ENCODE data around the gene TLN1.

Gene TLN1

DNA sequence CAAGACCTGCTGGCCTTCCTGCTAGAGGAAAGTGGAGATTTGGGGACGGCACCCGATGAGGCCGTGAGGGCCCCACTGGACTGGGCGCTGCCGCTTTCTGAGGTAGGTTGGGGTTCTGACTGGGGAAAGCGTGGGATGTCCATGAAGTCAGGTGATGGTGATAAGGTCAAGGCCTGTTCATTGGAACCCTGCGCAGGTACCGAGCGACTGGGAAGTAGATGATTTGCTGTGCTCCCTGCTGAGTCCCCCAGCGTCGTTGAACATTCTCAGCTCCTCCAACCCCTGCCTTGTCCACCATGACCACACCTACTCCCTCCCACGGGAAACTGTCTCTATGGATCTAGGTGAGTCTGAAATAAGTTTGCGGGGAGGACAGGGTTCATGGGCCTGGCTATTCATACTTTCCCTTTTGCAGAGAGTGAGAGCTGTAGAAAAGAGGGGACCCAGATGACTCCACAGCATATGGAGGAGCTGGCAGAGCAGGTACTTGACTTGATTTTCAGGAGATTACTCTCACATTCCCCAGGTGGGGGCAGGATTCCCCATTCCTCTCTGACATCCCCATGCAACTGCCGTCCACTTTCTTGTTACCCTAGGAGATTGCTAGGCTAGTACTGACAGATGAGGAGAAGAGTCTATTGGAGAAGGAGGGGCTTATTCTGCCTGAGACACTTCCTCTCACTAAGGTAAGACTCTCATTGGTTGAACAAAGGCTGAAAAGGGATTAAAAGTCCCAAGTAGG is 976 bp upstream of the TLN1 start:
- in situ Hi-C loops (cut with MboI; ENCODE audit: low pct_unique_long_range_greater_than_20kb, low sequenced_read_pairs), result no loop called here
- peak; percentile 64 for DNase-seq

DNA sequence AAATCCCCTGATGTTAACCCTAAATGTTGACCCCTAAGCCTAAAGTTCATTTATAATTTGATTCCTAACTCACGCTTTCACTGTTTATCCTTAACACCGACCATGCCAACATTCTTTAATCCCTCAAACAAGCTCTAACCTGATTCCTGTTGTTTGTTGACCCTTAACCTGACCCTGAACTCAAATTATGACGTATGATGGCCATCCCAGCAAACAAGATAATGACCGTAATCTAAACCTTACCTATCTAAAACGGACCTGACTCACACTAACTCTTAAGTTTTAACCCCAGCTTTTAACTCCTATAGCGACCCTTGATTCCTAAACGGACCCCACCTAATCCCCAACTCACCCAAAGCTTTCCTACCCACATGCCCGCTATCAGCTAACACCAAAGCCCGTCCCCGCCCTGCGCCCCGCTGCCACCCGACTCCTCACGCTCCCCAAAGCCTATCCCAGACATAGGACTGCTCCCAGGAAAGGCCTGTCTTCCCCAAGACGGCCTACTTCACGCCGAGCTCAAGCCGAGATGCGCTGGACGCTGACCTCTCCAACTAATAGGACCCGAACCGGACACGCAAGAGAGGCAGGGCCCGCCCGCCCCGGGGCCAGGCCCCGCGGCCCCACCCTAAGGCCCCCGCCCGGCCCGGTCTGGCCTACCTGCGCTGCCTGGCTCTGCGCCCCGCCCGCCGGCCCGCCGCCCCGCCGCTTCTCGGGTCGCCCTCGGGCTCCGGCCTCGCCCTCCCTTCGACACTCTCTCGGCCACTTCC is 395 bp downstream of the TLN1 start:
- in situ Hi-C loops (cut with MboI; ENCODE audit: low pct_unique_long_range_greater_than_20kb, low sequenced_read_pairs), result no loop called here
- DNase-seq, result peak; percentile 30

DNA sequence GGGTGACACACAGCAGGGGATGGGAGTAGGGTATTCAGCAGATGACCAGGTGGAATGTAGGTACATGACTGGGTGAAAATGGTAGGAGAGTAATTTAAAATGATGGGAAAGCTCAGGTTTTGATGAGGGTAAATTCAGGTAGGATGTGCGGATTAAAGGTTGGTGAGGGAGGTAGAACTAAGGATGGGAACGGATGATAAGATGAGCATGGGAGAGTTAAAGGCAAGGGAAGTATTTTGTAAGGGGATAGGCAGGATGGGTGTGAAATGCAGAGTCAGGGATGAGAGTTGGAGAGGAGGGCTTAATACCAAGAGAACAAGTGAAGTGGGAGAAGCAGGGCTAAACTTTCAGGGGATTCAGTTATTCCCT is 1.5 kb downstream of the TLN1 start:
- in situ Hi-C loops (cut with MboI; ENCODE audit: low pct_unique_long_range_greater_than_20kb, low sequenced_read_pairs), result no loop called here

DNA sequence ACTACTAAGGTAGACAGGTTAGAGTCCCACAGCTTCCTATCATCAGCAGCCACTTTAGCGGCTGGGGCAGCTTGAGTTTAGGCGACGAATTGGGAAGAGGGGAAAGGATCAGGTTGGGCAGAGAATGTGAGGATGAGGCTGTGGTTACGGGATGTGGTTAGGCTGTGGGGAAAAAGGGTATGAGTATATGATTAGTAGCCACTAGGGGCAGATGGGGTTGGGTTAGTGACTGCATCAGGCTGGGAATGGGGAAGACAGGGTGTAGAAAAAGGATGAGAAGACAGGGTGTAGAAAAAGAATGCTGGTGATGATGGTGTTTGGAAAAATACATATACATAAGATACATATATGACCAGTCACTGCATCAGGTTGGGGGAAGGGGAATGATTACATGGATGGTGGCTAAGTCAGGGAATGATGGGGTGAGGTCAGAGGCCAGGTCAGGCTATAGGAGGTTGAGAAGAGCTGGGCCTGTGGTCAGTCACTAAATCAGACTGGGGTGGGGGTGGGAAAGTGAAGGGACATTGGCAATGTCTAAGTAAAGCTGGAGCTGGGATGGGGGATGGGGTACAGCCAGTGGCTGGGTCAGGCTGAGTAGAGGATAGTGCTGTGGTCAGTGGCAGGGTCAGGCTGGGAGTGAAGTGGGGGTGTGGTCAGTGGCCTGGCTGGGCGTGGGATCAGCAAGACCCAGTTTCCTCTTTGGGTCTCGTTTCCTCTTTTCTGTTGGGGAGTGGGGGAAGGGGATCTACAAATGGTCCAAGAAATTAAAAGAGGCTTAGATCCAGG is 2.1 kb downstream of the TLN1 start:
- peak; percentile 82 for DNase-seq

More for the DNA sequence above, 1.5 kb downstream of the TLN1 start:
- no peak for DNase-seq

DNA sequence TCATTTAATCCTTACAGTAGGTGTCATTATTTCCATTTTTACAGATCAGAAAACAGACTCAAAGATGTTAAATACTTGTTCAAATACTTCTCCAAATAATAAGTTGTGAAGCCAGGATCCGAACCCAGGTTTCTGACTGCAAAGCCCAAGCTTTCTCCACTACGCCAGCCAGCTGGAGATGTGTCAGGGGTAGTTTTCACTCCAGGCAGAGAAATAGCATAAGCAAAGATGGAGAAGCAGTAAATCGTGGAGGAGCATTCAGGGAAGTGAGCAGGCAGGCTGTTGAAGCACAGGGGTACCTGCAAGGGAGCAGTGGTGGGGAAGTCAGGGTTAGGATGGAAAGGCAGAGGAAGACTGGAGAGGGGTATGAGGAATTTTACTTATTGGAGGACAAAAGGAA is 2.9 kb downstream of the TLN1 start:
- in situ Hi-C loops (cut with MboI; ENCODE audit: low pct_unique_long_range_greater_than_20kb, low sequenced_read_pairs), result loop anchor here (10.0 kb wide), 1 partner anchor 64 kb away; the partner anchor contains the start of gene ARHGEF39
- DNase-seq, result no peak

More for the DNA sequence above, 2.1 kb downstream of the TLN1 start:
- in situ Hi-C loops (cut with MboI; ENCODE audit: low pct_unique_long_range_greater_than_20kb, low sequenced_read_pairs), result loop anchor here (10.0 kb wide), 1 partner anchor 65 kb away; the partner anchor contains the start of gene ARHGEF39

DNA sequence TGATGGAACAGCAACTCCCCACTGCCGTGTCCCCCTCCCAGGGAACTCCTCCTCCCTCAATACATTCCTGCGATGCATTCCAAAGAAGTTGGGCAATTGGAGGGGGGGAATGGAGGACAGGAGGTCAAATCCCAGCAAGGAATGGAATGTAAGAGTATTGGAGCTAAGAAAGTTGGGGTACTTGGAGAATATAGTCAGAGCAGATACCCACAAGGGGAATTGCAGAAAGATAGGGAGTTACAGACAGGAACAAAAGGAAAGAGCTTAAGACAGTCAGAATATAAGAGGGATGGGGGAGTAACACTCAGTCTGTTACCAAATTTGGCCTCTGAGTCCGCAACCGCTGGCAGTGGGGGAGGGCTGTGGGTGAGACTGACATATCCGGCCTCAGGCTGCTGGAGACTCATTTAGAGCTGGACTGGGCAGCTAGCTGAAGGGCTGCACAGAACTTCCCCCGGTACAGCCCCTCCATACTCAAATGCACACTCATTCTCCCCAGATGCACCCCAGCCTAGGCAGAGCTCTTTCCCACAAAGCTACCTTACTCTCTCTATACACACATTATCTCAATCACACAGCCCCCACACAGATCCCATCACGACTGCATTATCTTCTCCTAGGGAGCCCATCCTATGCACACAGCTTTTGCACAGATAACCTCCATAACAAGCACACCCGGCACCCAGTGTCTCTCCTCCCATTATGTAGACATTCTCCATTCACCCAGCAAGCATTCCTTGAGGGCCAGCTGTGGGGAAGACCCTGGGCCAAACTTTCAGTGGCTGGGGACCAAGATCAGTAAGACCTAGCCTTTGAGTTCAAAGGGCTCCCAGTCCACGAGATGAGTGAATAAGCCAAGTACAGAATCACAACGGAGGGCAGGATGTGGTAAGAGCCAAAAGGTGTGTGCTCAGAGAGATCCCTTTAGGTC is 3.7 kb downstream of the TLN1 start:
- DNase-seq, result peak; percentile 77
- in situ Hi-C loops (cut with MboI; ENCODE audit: low pct_unique_long_range_greater_than_20kb, low sequenced_read_pairs), result loop anchor here (10.0 kb wide), 1 partner anchor 64 kb away; the partner anchor contains the start of gene ARHGEF39

DNA sequence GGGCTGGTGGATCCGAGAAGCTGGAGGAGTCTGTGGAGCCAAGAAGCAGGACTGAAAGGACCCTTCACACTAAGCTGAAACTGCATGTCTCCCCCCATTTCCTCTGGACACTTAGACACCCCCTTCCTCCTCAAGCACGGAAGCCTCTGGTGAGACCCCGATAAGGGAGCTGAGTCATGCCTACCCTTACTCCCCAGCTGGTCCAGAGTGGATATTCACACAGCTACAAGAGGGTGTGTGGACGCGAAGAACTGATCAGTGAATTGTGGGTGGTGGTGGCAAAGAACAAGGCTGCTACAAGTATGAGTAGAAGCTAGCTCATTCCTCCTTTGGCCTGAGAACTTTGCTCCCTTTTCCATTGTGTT is 4.3 kb downstream of the TLN1 start:
- no peak for DNase-seq
- in situ Hi-C loops (cut with MboI; ENCODE audit: low pct_unique_long_range_greater_than_20kb, low sequenced_read_pairs), result loop anchor here (10.0 kb wide), 1 partner anchor 63 kb away; the partner anchor contains the start of gene ARHGEF39

DNA sequence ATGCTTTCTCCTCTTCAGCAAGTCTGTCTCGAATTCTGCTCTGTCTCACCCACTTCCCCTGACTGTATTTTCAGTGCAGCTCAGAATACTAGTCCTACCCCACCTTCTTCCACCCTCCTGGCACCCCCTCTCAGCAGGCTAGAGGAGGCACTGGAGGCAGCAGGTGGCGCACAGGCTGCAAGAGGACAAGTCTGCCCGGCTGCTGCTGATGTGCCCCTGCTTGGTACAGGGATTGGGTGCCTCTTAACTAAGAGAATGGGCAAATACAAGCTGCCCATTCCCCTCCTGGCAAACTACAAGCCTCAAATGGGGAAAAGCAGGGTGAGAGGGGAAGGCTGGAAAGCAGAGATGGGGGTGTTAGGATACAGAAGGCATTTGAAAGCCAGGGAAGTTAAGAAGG is 5.1 kb downstream of the TLN1 start:
- DNase-seq, result peak; percentile 39

DNA sequence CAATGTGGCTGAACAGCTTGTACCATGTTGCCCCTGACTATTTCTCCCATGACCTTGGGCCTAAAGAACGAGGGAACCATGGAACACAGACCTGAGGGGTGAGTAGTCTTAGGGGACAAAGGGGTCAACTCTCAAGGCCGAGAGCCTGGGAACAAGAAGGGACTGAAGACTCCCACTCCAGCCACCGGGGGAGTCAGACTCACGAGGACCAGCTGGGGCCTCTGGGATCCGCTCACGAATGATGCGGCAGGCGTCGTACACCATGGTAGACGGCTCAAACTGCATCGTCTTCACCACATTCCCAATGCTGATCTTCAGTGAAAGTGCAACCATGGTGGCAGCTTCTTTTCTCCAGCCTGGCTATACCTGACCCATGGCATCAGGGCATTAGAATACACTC is 6.6 kb downstream of the TLN1 start:
- in situ Hi-C loops (cut with MboI; ENCODE audit: low pct_unique_long_range_greater_than_20kb, low sequenced_read_pairs), result loop anchor here (10.0 kb wide), 1 partner anchor 61 kb away; the partner anchor contains the start of gene ARHGEF39
- no peak for DNase-seq

More for the DNA sequence above, 5.1 kb downstream of the TLN1 start:
- in situ Hi-C loops (cut with MboI; ENCODE audit: low pct_unique_long_range_greater_than_20kb, low sequenced_read_pairs), result loop anchor here (10.0 kb wide), 1 partner anchor 62 kb away; the partner anchor contains the start of gene ARHGEF39

DNA sequence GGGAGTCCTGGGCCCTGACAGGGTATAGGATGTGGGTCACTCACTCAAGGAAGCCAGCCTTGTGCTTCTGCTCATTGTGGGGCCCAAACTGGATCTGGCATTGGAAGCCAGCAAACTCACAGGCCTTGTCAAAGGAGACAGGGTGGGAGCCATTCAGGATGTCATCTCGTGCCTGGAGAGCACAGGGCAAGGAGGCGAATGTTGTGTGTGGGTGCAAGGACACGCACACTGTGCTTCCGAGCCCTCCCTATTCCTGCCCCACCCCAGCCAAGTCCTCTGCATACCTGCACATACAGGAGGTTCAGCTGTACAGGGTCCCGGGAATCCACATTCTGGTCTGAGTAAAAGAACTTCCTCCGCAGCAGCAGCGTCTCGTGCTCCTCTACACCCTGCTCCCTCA is 8.1 kb downstream of the TLN1 start:
- in situ Hi-C loops (cut with MboI; ENCODE audit: low pct_unique_long_range_greater_than_20kb, low sequenced_read_pairs), result loop anchor here (10.0 kb wide), 1 partner anchor 59 kb away; the partner anchor contains the start of gene ARHGEF39
- no peak for DNase-seq

DNA sequence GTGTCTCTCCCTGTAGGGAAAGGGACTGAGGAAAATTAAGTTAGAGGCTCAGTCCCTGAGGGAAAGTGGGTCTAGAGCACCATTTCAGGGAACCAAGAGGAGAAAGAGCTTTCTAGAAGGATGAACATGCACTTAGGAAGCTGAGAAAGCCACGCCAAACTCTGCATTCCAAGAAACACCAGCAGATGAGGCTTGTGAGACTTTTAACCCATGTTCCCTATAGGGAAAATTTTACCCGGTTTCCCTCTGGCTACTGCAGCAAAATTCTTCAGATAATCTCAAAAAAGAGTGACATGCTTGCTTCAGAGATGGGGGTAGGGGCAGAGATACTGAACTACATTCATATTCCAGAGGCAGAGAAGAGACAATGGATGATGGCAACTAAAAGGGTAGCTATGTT is 8.6 kb downstream of the TLN1 start:
- in situ Hi-C loops (cut with MboI; ENCODE audit: low pct_unique_long_range_greater_than_20kb, low sequenced_read_pairs), result loop anchor here (10.0 kb wide), 1 partner anchor 59 kb away; the partner anchor contains the start of gene ARHGEF39
- DNase-seq, result no peak

DNA sequence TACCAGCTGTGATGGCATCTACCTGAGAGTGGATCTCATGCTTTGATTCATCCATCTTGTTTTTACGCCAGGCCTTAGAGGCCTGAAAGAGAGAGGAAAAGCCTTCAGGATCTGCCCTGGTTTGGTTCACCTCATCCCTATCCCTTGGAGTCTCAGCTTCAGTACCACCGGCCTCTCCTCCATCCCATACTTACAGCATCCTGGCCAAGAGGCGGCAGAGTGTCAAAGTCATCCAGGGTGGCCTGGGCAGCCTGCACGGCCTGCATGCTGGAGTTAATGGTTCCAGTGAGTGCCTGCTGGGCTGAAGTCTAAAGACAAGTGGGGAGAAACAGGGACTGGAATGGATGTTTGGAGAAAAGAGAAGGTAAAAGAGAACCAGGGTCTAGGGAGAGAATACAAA is 12.4 kb downstream of the TLN1 start:
- no peak for DNase-seq

DNA sequence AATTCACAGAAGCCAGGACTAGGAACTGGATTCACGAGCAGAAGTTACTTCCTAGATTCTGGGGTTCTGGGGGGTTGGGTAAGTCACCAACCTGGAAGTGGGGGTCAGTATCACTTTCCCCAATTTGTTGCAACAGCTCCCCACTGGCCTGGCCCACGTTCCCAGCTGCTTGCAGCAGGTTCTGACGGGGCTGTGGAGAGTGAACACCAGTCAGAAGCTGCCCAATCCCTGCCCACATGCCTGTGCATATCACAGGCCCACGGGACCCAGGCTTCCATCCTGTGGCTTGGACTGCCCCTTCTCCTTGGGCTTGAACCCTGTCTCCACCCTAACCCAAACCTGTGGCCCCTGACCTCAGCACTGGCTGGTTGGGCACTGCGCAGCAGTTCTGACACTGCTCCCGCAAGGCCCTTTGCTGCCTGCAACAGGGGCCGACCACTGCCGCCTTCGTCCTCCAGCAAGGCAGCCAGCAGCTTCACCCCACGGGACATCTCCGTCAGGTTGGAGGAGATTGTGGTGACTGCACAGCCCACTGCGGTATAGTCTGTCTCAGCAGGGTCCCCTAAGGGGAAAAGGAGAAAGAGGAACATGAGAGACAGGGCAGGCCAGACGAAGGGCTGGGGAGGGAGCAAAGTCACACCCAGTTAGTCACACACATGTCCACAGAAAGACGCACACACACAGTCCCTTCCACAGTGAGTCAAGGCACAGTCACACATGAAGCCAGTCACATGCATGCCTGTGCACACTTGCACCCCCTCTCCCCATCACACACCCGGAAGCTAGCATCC is 13.1 kb downstream of the TLN1 start:
- in situ Hi-C loops (cut with MboI; ENCODE audit: low pct_unique_long_range_greater_than_20kb, low sequenced_read_pairs), result no loop called here
- no peak for DNase-seq

More for the DNA sequence above, 12.4 kb downstream of the TLN1 start:
- in situ Hi-C loops (cut with MboI; ENCODE audit: low pct_unique_long_range_greater_than_20kb, low sequenced_read_pairs), result no loop called here

DNA sequence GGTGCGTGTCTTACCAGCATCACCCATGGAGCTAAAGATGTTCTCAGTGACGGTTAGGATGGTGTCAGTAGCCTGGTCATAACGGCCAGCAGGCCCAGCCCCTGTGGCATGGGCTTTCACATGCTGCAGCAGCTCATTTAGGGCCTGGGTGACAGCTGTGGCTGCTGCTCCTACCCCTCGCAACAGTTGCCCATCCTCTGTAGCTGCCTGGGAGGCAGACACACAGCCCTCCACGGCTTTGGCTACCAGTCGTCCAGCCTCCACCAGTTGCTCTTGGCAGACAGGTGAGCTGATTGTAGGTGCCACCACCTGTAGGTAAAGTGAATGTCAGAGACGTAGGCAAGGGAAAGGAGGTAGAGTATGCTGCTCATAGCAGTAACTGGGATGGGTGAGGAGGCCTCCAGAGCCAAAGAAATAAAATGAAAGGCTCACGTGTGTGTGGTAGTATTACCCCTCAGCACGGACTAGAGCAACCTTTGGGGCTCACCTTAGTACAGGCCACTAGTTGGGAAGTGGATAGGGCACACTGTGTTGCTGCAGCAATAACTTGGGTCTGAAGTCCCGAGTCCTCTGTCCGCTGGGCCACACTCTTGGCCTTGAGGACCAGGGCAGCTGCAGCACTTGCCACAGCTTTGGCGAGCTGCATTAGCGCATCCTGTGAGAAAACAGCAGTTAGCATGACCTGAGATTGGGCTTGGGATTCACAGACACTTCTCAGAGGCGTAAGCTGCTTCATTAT is 14.7 kb downstream of the TLN1 start:
- in situ Hi-C loops (cut with MboI; ENCODE audit: low pct_unique_long_range_greater_than_20kb, low sequenced_read_pairs), result no loop called here
- no peak for DNase-seq

DNA sequence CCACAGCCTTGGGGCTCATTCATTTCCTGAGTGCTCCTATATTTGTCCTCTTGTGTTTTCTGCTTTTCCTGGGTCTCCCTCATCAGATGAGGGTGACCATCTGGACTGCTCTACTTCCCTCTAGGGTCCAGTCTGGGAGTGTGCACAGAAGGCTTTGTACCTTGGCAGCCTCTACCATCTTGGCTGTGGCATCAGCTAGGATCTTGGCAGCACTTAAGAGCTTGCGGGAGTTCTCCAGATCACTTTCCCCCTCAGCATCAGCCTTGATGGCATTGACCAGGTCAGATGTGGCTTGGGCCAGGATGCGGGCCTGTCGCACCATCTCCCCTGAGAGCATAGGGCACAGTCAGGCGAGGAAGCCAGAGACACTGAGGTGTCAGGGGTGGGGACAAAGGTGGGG is 15.8 kb downstream of the TLN1 start:
- in situ Hi-C loops (cut with MboI; ENCODE audit: low pct_unique_long_range_greater_than_20kb, low sequenced_read_pairs), result no loop called here
- no peak for DNase-seq

DNA sequence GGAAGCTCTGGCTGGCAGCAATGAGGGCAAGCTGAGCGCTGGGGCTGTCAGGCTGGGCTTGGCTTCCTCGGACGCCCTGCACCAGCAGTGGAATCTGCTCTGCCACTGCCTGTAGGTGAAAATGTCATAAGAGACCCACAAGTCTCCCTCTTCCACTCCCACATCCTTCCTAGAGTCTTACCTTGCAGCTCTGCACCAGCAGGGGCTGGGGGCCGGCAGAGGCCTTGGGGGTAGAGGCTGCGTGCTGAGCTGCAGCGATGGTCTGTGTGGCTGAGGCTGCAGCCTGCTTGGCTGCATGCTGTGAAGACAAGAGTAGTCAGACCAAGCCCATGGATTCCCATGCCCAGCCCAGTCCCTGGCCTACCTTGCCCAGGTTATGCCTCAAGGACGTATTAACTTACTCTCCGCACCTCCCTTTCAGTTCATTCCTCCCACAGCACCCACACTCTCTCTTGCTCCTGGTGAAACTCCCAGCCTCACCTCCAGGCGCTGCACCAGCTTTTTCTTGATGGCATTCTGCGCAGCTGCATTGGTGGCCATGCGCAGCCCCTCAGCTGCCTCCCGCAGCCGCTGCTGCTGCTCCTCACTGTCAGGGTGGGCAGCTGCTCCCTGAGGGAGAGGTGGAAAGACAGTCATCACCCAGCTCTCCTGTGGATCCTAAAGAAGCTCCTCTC is 17.3 kb downstream of the TLN1 start:
- in situ Hi-C loops (cut with MboI; ENCODE audit: low pct_unique_long_range_greater_than_20kb, low sequenced_read_pairs), result no loop called here
- no peak for DNase-seq
